SK-N-SH treated with all-trans-retinoic acid at 6 μM for 48 hours (cell line): ENCODE data around the gene ARF5.

Experiments used
- ATAC-seq: fragments of 200-7000 bp; cut with Tn5 transposase; 3 replicates; pipeline ENCODE4 v1.9.1; 2020; ENCODE audit warnings: mild to moderate bottlenecking, moderate library complexity
- ARNTL ChIP-seq: fragments of 450-650 bp; formaldehyde crosslinking; IDR thresholded peaks from 2 replicates; pipeline ENCODE4 v1.5.0; 2020; ENCODE audit warnings: low read depth, mild to moderate bottlenecking, moderate library complexity, borderline replicate concordance
- BACH2 ChIP-seq: fragments of 250-450 bp; sonication (Bioruptor Pico); IDR thresholded peaks from 2 replicates; pipeline ENCODE4 v1.9.0; 2021; ENCODE audit warnings: mild to moderate bottlenecking, borderline replicate concordance
- CSDC2 ChIP-seq: fragments of 250-450 bp; sonication (Bioruptor Pico); IDR thresholded peaks from 2 replicates; pipeline ENCODE4 v1.5.0; 2020; ENCODE audit warnings: mild to moderate bottlenecking, moderate library complexity
- ESRRG ChIP-seq: fragments of 250-450 bp; sonication (Bioruptor Pico); IDR thresholded peaks from 2 replicates; pipeline ENCODE4 v1.6.1; 2021; ENCODE audit warnings: mild to moderate bottlenecking
- GLIS3 ChIP-seq: fragments of 250-450 bp; sonication (Bioruptor Pico); IDR thresholded peaks from 2 replicates; pipeline ENCODE4 v1.5.0; 2020; ENCODE audit warnings: mild to moderate bottlenecking, moderate library complexity
- ISL1 ChIP-seq: fragments of 250-450 bp; sonication (Bioruptor Pico); IDR thresholded peaks from 2 replicates; pipeline ENCODE4 v2.1.2; 2022; ENCODE audit warnings: mild to moderate bottlenecking, moderate library complexity
- OSR1 ChIP-seq: fragments of 250-450 bp; sonication (Bioruptor Pico); IDR thresholded peaks from 2 replicates; pipeline ENCODE4 v1.8.0; 2022; ENCODE audit warnings: moderate library complexity, mild to moderate bottlenecking, inconsistent platforms
- PPARA ChIP-seq: fragments of 250-450 bp; sonication (Bioruptor Pico); IDR thresholded peaks from 2 replicates; pipeline ENCODE4 v1.5.0; 2020; ENCODE audit warnings: mild to moderate bottlenecking, borderline replicate concordance
- RARB ChIP-seq: fragments of 250-450 bp; sonication (Bioruptor Pico); IDR thresholded peaks from 2 replicates; pipeline ENCODE4 v1.8.0; 2021; ENCODE audit warnings: mild to moderate bottlenecking, moderate library complexity
- SNAI2 ChIP-seq: fragments of 250-450 bp; sonication (Bioruptor Pico); IDR thresholded peaks from 2 replicates; pipeline ENCODE4 v1.5.0; 2020; ENCODE audit warnings: mild to moderate bottlenecking, moderate library complexity
- TCF4 ChIP-seq: fragments of 250-450 bp; sonication (Bioruptor Pico); IDR thresholded peaks from 2 replicates; pipeline ENCODE4 v1.8.0; 2021; ENCODE audit warnings: mild to moderate bottlenecking, moderate library complexity, borderline replicate concordance
- TOX ChIP-seq: fragments of 250-450 bp; sonication (Bioruptor Pico); IDR thresholded peaks from 2 replicates; pipeline ENCODE4 v1.8.0; 2021; ENCODE audit warnings: mild to moderate bottlenecking, moderate library complexity, borderline replicate concordance
- ZC3H10 ChIP-seq: fragments of 250-450 bp; sonication (Bioruptor Pico); IDR thresholded peaks from 2 replicates; pipeline ENCODE4 v1.5.1; 2021; ENCODE audit warnings: mild to moderate bottlenecking, moderate library complexity
- ZFP3 ChIP-seq: fragments of 250-450 bp; sonication (Bioruptor Pico); IDR thresholded peaks from 2 replicates; pipeline ENCODE4 v1.5.0; 2020; ENCODE audit warnings: mild to moderate bottlenecking, moderate library complexity
- ZFP30 ChIP-seq: fragments of 450-650 bp; formaldehyde crosslinking; IDR thresholded peaks from 2 replicates; pipeline ENCODE4 v1.5.0; 2022; ENCODE audit warnings: mild to moderate bottlenecking, moderate library complexity
- ZNF565 ChIP-seq: fragments of 450-650 bp; formaldehyde crosslinking; conservative IDR thresholded peaks from 2 replicates; pipeline ENCODE4 v1.5.0; 2020; ENCODE audit warnings: low read depth, mild to moderate bottlenecking, moderate library complexity
- ZNF70 ChIP-seq: fragments of 450-650 bp; formaldehyde crosslinking; IDR thresholded peaks from 2 replicates; pipeline ENCODE4 v1.5.0; 2020; ENCODE audit warnings: mild to moderate bottlenecking, moderate library complexity
- ZNF8 ChIP-seq: fragments of 450-650 bp; formaldehyde crosslinking; IDR thresholded peaks from 2 replicates; pipeline ENCODE4 v1.5.0; 2020; ENCODE audit warnings: mild to moderate bottlenecking, moderate library complexity
- TF ChIP-seq, protein P1 (sequence below): fragments of 250-450 bp; sonication (Bioruptor Pico); IDR thresholded peaks from 2 replicates; pipeline ENCODE4 v1.5.1; 2021; ENCODE audit warnings: mild to moderate bottlenecking, moderate library complexity
- TF ChIP-seq, protein P2 (sequence below): fragments of 250-450 bp; sonication (Bioruptor Pico); IDR thresholded peaks from 2 replicates; pipeline ENCODE4 v1.8.0; 2021; ENCODE audit warnings: low read depth, mild to moderate bottlenecking, moderate library complexity, borderline replicate concordance
- TF ChIP-seq, protein P3 (sequence below): fragments of 250-450 bp; sonication (Bioruptor Pico); IDR thresholded peaks from 2 replicates; pipeline ENCODE4 v1.5.1; 2020; ENCODE audit warnings: low read depth, mild to moderate bottlenecking, moderate library complexity

The ARF5 gene

DNA sequence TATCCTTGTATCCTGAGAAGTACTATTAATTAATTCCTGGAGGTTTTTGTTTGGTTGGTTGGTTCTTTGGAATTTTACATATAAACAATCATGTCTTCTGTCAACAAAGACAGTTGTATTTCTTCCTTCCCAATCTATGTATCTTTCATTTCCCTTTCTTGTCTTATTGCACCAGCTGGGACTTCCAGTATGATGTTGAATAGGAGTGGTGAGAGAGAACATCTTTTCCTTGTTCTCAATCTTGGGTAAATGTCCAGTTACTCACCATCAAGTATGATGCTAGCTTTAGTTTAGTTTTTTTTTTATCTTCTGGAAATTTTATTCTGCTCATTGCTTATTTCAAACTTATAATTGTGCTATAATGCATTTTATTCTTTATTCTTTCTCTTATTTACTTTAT lies 37.1 kb downstream of the ARF5 start:
- ATAC-seq = no peak
- TF ChIP-seq PPARA (CRISPR knock-in tag) = no peak
- no peak for TF ChIP-seq TOX (CRISPR knock-in tag)
- no peak for TF ChIP-seq RARB
- TF ChIP-seq, protein P1, sequence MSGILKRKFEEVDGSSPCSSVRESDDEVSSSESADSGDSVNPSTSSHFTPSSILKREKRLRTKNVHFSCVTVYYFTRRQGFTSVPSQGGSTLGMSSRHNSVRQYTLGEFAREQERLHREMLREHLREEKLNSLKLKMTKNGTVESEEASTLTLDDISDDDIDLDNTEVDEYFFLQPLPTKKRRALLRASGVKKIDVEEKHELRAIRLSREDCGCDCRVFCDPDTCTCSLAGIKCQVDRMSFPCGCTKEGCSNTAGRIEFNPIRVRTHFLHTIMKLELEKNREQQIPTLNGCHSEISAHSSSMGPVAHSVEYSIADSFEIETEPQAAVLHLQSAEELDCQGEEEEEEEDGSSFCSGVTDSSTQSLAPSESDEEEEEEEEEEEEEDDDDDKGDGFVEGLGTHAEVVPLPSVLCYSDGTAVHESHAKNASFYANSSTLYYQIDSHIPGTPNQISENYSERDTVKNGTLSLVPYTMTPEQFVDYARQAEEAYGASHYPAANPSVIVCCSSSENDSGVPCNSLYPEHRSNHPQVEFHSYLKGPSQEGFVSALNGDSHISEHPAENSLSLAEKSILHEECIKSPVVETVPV (CRISPR knock-in tag) = no peak
- no peak for TF ChIP-seq SNAI2 (CRISPR knock-in tag)
- TF ChIP-seq ZNF70 (CRISPR knock-in tag) = no peak
- TF ChIP-seq ZFP3 (CRISPR knock-in tag) = no peak
- TF ChIP-seq, protein P2, sequence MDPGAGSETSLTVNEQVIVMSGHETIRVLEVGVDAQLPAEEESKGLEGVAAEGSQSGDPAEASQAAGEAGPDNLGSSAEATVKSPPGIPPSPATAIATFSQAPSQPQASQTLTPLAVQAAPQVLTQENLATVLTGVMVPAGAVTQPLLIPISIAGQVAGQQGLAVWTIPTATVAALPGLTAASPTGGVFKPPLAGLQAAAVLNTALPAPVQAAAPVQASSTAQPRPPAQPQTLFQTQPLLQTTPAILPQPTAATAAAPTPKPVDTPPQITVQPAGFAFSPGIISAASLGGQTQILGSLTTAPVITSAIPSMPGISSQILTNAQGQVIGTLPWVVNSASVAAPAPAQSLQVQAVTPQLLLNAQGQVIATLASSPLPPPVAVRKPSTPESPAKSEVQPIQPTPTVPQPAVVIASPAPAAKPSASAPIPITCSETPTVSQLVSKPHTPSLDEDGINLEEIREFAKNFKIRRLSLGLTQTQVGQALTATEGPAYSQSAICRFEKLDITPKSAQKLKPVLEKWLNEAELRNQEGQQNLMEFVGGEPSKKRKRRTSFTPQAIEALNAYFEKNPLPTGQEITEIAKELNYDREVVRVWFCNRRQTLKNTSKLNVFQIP = no peak
- TF ChIP-seq, protein P3, sequence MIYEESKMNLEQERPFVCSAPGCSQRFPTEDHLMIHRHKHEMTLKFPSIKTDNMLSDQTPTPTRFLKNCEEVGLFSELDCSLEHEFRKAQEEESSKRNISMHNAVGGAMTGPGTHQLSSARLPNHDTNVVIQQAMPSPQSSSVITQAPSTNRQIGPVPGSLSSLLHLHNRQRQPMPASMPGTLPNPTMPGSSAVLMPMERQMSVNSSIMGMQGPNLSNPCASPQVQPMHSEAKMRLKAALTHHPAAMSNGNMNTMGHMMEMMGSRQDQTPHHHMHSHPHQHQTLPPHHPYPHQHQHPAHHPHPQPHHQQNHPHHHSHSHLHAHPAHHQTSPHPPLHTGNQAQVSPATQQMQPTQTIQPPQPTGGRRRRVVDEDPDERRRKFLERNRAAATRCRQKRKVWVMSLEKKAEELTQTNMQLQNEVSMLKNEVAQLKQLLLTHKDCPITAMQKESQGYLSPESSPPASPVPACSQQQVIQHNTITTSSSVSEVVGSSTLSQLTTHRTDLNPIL = no peak

DNA sequence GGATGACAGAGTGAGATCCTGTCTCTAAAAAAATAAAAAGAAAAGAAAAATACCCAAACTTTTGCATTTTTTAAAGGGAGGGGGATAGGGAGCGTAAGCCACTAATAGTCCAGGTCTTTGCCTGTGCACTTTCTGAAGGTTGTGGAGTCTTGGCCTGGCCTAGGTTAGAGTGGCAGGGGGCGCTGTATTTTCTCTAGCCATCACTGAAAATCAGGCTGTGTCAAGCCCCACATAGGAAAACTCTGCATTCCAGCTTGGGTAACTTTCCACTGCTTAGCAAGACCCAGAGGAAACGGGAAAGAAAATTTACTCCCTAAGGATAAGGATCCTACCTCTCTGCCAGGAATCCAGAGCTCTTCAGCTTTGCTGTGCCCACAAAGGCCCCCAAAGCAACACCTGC lies 40.2 kb downstream of the ARF5 start:
- TF ChIP-seq OSR1 (no peak), ZNF565 (no peak), ISL1 (CRISPR knock-in tag) (no peak), TCF4 (CRISPR knock-in tag) (no peak), TOX (CRISPR knock-in tag) (no peak), ESRRG (CRISPR knock-in tag) (no peak), ARNTL (CRISPR knock-in tag) (no peak), GLIS3 (CRISPR knock-in tag) (no peak), RARB (no peak), ZFP3 (CRISPR knock-in tag) (no peak), CSDC2 (CRISPR knock-in tag) (no peak), ZNF8 (CRISPR knock-in tag) (no peak)
- TF ChIP-seq, protein P3 = no peak
- ATAC-seq = peak; percentile 67

DNA sequence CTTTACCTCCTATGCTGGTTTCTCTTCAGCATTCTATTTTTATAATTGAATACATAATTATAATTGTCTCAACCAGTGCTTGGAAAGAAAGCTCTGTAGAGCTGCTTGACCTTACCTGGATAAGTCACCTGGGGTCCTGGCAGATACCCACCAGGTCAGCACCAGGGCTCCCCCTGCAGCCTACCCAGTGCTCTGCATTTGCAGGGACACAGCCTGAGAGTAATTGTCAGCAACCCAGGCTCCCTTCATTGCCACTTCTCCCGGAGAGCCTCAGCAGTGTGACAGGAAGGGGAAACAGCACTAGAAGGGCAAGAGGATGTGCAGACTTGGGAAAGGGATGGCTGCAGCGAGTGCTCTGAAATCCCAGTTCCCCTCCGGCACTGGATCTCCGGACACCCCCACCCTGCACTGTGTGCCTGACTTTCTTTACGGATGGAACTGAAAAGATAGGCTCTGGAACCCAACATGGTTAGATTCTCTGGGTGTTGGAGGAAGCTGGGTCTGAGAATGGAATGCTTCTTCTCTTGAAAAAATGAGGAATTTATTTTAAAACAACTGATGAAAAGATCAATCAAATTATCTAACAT lies 41.1 kb downstream of the ARF5 start:
- peak; percentile 79 for ATAC-seq
- no peak for TF ChIP-seq ZNF8 (CRISPR knock-in tag)

DNA sequence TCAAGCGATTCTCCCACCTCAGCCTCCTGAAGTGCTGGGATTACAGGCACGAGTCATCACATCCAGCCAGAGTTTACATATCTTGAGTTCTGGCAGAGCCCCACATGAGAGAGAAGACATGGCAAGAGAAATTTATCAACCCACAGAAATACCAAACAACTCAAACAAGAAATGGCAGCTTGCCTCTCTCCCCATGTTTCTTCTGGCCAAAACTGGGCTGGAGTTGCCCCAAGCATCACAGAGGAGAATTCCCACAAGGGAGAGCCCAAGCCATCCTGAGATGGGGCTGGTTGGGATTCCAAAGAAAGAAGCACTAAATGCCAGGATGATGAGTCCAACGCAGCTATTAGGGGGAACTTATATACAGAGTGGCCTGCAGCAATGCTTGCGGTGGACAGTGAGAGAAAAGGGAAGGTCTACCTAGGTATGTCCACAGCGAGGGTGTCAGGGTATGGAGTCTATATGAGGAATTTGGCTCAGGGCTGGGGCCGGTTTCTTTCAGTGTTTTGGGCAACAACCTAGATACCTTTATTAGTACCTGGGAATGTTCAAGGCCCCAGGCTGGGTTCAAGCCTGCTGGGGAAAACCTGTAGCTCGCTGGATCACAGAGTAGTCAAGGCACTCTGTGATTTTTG lies 44.2 kb downstream of the ARF5 start:
- TF ChIP-seq ZC3H10 (no peak), ZNF70 (CRISPR knock-in tag) (no peak), SNAI2 (CRISPR knock-in tag) (no peak), TOX (CRISPR knock-in tag) (no peak), ARNTL (CRISPR knock-in tag) (no peak), PPARA (CRISPR knock-in tag) (no peak), GLIS3 (CRISPR knock-in tag) (no peak), ISL1 (CRISPR knock-in tag) (no peak), ZNF565 (no peak), ZFP30 (CRISPR knock-in tag) (no peak), BACH2 (no peak), TCF4 (CRISPR knock-in tag) (no peak)
- TF ChIP-seq, protein P2 = no peak
- peak; percentile 43 for ATAC-seq
